ENCODE data around the gene ZC3H18.
"Not testable (repeated sequence)": the region's sequence is repeated elsewhere in the genome, so short reads cannot be mapped to it uniquely, and the experiment has no call there.

DNA sequence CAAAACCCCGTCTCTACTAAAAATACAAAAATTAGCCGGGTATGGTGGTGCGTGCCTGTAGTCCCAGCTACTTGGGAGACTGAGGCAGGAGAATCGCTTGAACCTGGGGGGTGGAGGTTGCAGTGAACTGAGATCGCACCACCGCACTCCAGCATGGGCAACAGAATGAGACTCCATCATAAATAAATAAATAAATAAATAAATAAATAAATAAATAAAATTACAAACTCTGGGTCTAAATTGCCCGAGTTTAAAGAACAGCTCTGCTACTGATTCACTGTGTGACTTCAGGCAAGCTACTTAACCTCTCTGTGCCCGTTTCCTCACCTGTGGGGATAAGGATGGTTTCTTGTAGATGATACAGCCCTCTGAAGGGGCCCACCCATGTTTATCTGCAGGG, 99.3 kb downstream of the ZC3H18 start:
- not testable (repeated sequence) for TF ChIP-seq BHLHE40 (IDR thresholded peaks at IDR 0.05; ENCODE audit: borderline replicate concordance); SUZ12 (IDR thresholded peaks at IDR 0.05); NFRKB (IDR thresholded peaks at IDR 0.05); FOXA1 (IDR thresholded peaks at IDR 0.05); HDGF (IDR thresholded peaks at IDR 0.05; ENCODE audit: borderline replicate concordance); TARDBP (IDR thresholded peaks at IDR 0.05); ELF4 (IDR thresholded peaks at IDR 0.05); FOXM1 (IDR thresholded peaks at IDR 0.05; ENCODE audit: borderline replicate concordance)
- TF ChIP-seq, protein P1, sequence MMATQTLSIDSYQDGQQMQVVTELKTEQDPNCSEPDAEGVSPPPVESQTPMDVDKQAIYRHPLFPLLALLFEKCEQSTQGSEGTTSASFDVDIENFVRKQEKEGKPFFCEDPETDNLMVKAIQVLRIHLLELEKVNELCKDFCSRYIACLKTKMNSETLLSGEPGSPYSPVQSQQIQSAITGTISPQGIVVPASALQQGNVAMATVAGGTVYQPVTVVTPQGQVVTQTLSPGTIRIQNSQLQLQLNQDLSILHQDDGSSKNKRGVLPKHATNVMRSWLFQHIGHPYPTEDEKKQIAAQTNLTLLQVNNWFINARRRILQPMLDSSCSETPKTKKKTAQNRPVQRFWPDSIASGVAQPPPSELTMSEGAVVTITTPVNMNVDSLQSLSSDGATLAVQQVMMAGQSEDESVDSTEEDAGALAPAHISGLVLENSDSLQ (IDR thresholded peaks at IDR 0.05), result not testable (repeated sequence)

Data from HEK293T (cell line).